Measurements from ENCODE around the gene INTS11. TPM values are rescaled to one million over a fixed set of nuclear protein-coding genes. Genes with fewer than 3 reads are reported as not detected.
A peak's percentile ranks its signal among the peaks of the same experiment; 100 is the strongest.

INTS11 gene
- total RNA-seq, 6 experiments from 2014 or later = 35.1 to 52.4 (median 43.5) TPM

- DNase-seq (peak; percentile 90 to 94 (median 92)), ATAC-seq (peak; percentile 70 to 85 (median 78))
- Histone ChIP-seq H3K27ac (peak within 1 kb of the TSS; percentile 77 to 90 (median 87)), H3K36me3 (peaks cover 0 to 23% (median under 1%) of the 10 kb centered on the region in 4 donors), H3K4me3 (peak within 1 kb of the TSS; percentile 66 to 92 (median 92)), H3K4me1 (peaks cover 0 to 35% (median 19%) of the 10 kb centered on the region in 4 donors), H3K27me3 (no peaks in the 10 kb centered on the region), H3K9me3 (no peaks in the 10 kb centered on the region)
- 0% methylated on average over 5 of the region's 131 CpGs for WGBS (ENCODE audit: insufficient coverage, low coverage, low lambda C conversion rate, missing lambda C conversion rate)
- TF ChIP-seq CTCF (IDR thresholded peaks at IDR 0.05) = peak in 2 of 4 donors; percentile 3 to 30
- TF ChIP-seq POLR2A (IDR thresholded peaks at IDR 0.05) = peak; percentile 30
- intact Hi-C loops (cut with DNase I) = no loop called here
Observed at GRCh38 chr1:1307923-1308755, 16.3 kb downstream of the INTS11 start, which contains the start of the genes ACAP3 and PUSL1. Gene ACAP3 (minus strand): TSS chr1:1307930. CDS start chr1:1307815, 115 bp downstream. Gene PUSL1 (plus strand): TSS chr1:1308597. CDS start chr1:1308644, 47 bp downstream.

GRCh38 chr1:1307261-1307922, 17.1 kb downstream of the INTS11 start:
- peak overlapping the region; percentile 47 to 90 (median 50) for H3K27ac ChIP-seq
- no peaks in the 10 kb centered on the region for H3K27me3 ChIP-seq
- peaks cover 0 to 15% (median 0%) of the 10 kb centered on the region in 4 donors for H3K36me3 ChIP-seq
- 0% methylated on average over 9 of the region's 83 CpGs for WGBS (ENCODE audit: insufficient coverage, low coverage, low lambda C conversion rate, missing lambda C conversion rate)
- peaks cover 0 to 35% (median 19%) of the 10 kb centered on the region in 4 donors for H3K4me1 ChIP-seq
- TF ChIP-seq CTCF (IDR thresholded peaks at IDR 0.05) = no peak
- peak; percentile 22 for TF ChIP-seq POLR2A (IDR thresholded peaks at IDR 0.05)
- intact Hi-C loops (cut with DNase I) = no loop called here
- DNase-seq (peak in 1 of 3 donors; percentile 58), ATAC-seq (peak in 2 of 4 donors; percentile 4 to 13)
- H3K4me3 ChIP-seq = peak overlapping the region; percentile 66 to 92 (median 71)
- no peaks in the 10 kb centered on the region for H3K9me3 ChIP-seq

GRCh38 chr1:1306661-1307260, 17.7 kb downstream of the INTS11 start:
- TF ChIP-seq CTCF (IDR thresholded peaks at IDR 0.05) (no peak), POLR2A (IDR thresholded peaks at IDR 0.05) (no peak)
- Histone ChIP-seq H3K4me3 (peak overlapping the region; percentile 66 to 92 (median 71)), H3K4me1 (peaks cover 0 to 35% (median 19%) of the 10 kb centered on the region in 4 donors), H3K27ac (no peak overlapping the region), H3K27me3 (no peaks in the 10 kb centered on the region), H3K36me3 (peaks cover 0 to 9% (median 0%) of the 10 kb centered on the region in 4 donors), H3K9me3 (no peaks in the 10 kb centered on the region)
- no peak for DNase-seq
- no peak for ATAC-seq
- 51% methylated on average over 4 of the region's 27 CpGs for WGBS (ENCODE audit: insufficient coverage, low coverage, low lambda C conversion rate, missing lambda C conversion rate)
- intact Hi-C loops (cut with DNase I) = no loop called here

GRCh38 chr1:1306070-1306660, 18.3 kb downstream of the INTS11 start:
- H3K27ac ChIP-seq = no peak overlapping the region
- 77% methylated on average over 2 of the region's 11 CpGs for WGBS (ENCODE audit: insufficient coverage, low coverage, low lambda C conversion rate, missing lambda C conversion rate)
- no peak for DNase-seq
- peaks cover 0 to 3% (median 0%) of the 10 kb centered on the region in 4 donors for H3K36me3 ChIP-seq
- H3K9me3 ChIP-seq = no peaks in the 10 kb centered on the region
- H3K27me3 ChIP-seq = no peaks in the 10 kb centered on the region
- TF ChIP-seq POLR2A (IDR thresholded peaks at IDR 0.05) (no peak), CTCF (IDR thresholded peaks at IDR 0.05) (no peak)
- no peak for ATAC-seq
- intact Hi-C loops (cut with DNase I) = no loop called here
- peak overlapping the region in 2 of 3 donors; percentile 66 to 92 for H3K4me3 ChIP-seq
- peaks cover 0 to 35% (median 19%) of the 10 kb centered on the region in 4 donors for H3K4me1 ChIP-seq

Data from right lobe of liver (tissue), 6 donors.